ENCODE measurements around the gene TCF20.

GRCh38 chr22:42271906-42272305 is 1.5 kb upstream of the TCF20 start:
- TF ChIP-seq EP300 (IDR thresholded peaks at IDR 0.05), result no peak
- TF ChIP-seq, protein P1, sequence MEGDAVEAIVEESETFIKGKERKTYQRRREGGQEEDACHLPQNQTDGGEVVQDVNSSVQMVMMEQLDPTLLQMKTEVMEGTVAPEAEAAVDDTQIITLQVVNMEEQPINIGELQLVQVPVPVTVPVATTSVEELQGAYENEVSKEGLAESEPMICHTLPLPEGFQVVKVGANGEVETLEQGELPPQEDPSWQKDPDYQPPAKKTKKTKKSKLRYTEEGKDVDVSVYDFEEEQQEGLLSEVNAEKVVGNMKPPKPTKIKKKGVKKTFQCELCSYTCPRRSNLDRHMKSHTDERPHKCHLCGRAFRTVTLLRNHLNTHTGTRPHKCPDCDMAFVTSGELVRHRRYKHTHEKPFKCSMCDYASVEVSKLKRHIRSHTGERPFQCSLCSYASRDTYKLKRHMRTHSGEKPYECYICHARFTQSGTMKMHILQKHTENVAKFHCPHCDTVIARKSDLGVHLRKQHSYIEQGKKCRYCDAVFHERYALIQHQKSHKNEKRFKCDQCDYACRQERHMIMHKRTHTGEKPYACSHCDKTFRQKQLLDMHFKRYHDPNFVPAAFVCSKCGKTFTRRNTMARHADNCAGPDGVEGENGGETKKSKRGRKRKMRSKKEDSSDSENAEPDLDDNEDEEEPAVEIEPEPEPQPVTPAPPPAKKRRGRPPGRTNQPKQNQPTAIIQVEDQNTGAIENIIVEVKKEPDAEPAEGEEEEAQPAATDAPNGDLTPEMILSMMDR (IDR thresholded peaks at IDR 0.05), result no peak
- no peak for TF ChIP-seq POLR2A (IDR thresholded peaks at IDR 0.05)
